ENCODE measurements around the gene TBPL1. TPM values are rescaled to one million over a fixed set of nuclear protein-coding genes. Genes with fewer than 3 reads are reported as not detected.

The TBPL1 gene
- total and polyA plus RNA-seq, 9 of the 15 experiments (the other 6 are each of a cell fraction or from before 2014, with no cell fraction given): 78.1 to 152 (median 107) TPM

- H2AFZ ChIP-seq (ENCODE audit: low read depth, low read length): peak overlapping the region; percentile 67; the same call in 1 of the 2 replicates
- H3K27me3 ChIP-seq (ENCODE audit: control insufficient read depth in 2 of 2, insufficient read depth in 2 of 2, low read length in 2 of 2): no peaks in the 10 kb centered on the region
- in situ Hi-C loops (cut with MboI): no loop called here
- FAIRE-seq (no peak), DNase-seq (ENCODE audit: extremely low read depth in 1 of 4, low spot score in 3 of 4) (no peak), ATAC-seq (no peak)
- POLR2A ChIA-PET: interaction anchor here (0.5 to 1.6 kb wide), 2 partner anchors 12 to 68 kb away, joined by 3 to 4 read pairs; no protein-coding TSS in a partner anchor
- no peak overlapping the region for H3K4me3 ChIP-seq
- H3K9ac ChIP-seq (ENCODE audit: insufficient read depth in 1 of 2, low read depth in 2 of 2, low read length in 2 of 2): no peak overlapping the region
- WGBS (ENCODE audit: insufficient coverage, low coverage, missing lambda C conversion rate): 71% methylated on average over 7 of the region's 7 CpGs
- CTCF ChIA-PET (ENCODE audit: low intra/inter-chr PET ratio): no interaction called here
- no peak overlapping the region for H3K4me2 ChIP-seq (ENCODE audit: insufficient read depth, low read length)
- no TSS peak for BruUV-seq (replicated peaks)
- no peaks in the 10 kb centered on the region for H3K79me2 ChIP-seq (ENCODE audit: control insufficient read depth, insufficient read depth, low read length)
- H4K20me1 ChIP-seq (replicated peaks; ENCODE audit: control insufficient read depth, insufficient read depth, low read length): no peaks in the 10 kb centered on the region
- H3K4me1 ChIP-seq (replicated peaks in 1 of 2; ENCODE audit: control insufficient read depth in 2 of 2, insufficient read depth in 2 of 2, low read length in 2 of 2): peaks cover 0 to 30% of the 10 kb centered on the region in 2 experiments; a peak in 3 of 5 replicates
- H3K36me3 ChIP-seq (ENCODE audit: control insufficient read depth, insufficient read depth, low read length): no peaks in the 10 kb centered on the region
- H3K9me1 ChIP-seq (ENCODE audit: control insufficient read depth, insufficient read depth, low read length): no peaks in the 10 kb centered on the region
- H3K27ac ChIP-seq (ENCODE audit: extremely low read depth, low read depth, low read length): no peak overlapping the region; the same call in 2 of the 3 replicates
- 0 out of 2 replicates have a peak, but pooled peaks have one; percentile 7 for TF ChIP-seq PML (IDR thresholded peaks at IDR 0.05; ENCODE audit: low read length)
- no peak for TF ChIP-seq ZNF398 (CRISPR knock-in tag; IDR thresholded peaks at IDR 0.05)
- no peak for TF ChIP-seq XRCC3 (IDR thresholded peaks at IDR 0.05)
- no peak for TF ChIP-seq ZSCAN29 (IDR thresholded peaks at IDR 0.05)
- TF ChIP-seq NR3C1 (CRISPR knock-in tag; IDR thresholded peaks at IDR 0.05): no peak
- TF ChIP-seq TAF1 (IDR thresholded peaks at IDR 0.05; ENCODE audit: control insufficient read depth, extremely low read depth, insufficient read depth, low read length, severe bottlenecking): no peak
- no peak for TF ChIP-seq NFATC3 (IDR thresholded peaks at IDR 0.05)
- no peak for TF ChIP-seq NCOA2 (IDR thresholded peaks at IDR 0.05; ENCODE audit: partially characterized antibody in 2 of 2)
- H3K9me3 ChIP-seq (replicated peaks; ENCODE audit: control insufficient read depth, insufficient read depth, low read depth, low read length): peaks cover 2% of the 10 kb centered on the region; the same call in 1 of the 2 replicates
- intact Hi-C loops (cut with micrococcal nuclease): no loop called here
These were observed 82.2 kb downstream of the TBPL1 start for GRCh38 chr6:134034961-134035822.

Data from K562 (cell line).